ENCODE results near the gene NPIPB6.
A peak's percentile ranks its signal among the peaks of the same experiment; 100 is the strongest.

NPIPB6 gene

DNA sequence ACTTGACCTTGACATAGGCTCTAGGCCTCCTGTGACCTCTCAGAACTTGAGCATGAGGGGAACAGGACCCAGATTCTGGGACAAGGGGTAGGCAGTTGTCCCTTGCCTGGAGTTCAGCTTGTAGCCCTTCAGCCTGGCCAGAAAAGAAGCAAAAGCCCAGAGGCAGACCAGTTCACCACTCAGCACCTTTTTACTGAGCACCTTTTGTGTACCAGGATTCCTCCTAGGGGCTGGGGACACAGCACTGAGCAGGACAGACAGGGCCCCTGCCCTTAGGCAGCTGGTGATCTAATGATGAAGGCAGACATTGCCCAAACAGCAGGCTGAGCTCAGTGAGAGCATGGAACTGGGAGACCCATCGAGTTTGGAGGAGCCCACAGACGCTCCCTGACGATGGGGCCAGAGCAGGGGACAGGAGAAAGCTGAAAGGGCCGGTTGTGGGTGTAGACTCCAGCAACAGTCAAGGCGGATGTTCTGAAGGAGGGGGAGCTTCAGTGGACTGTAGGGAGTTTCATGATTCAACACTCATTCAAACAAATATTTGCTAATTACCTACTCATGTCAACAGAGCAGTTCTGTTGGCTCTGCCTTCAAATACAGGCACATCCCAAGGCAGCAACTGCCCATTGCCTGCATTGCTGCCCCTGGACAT lies 38.9 kb downstream of the NPIPB6 start:
- Histone ChIP-seq H3K4me3 (ENCODE audit: low read depth, low read length) (no peak overlapping the region), H3K9me3 (ENCODE audit: control insufficient read depth, insufficient read depth, low read depth, low read length) (no peaks in the 10 kb centered on the region), H3K4me1 (ENCODE audit: control insufficient read depth, insufficient read depth, low read length) (no peaks in the 10 kb centered on the region), H3K36me3 (ENCODE audit: control insufficient read depth in 2 of 2, insufficient read depth in 1 of 2, low read length in 2 of 2) (no peaks in the 10 kb centered on the region), H3K27ac (ENCODE audit: extremely low read depth, low read depth, low read length) (no peak overlapping the region)
- TF ChIP-seq ZFP37 (tag by site-specific recombination; IDR thresholded peaks at IDR 0.05): no peak
- no peak for TF ChIP-seq ZNF341 (tag by site-specific recombination; IDR thresholded peaks at IDR 0.05; ENCODE audit: low read depth)
- TF ChIP-seq, protein P1, sequence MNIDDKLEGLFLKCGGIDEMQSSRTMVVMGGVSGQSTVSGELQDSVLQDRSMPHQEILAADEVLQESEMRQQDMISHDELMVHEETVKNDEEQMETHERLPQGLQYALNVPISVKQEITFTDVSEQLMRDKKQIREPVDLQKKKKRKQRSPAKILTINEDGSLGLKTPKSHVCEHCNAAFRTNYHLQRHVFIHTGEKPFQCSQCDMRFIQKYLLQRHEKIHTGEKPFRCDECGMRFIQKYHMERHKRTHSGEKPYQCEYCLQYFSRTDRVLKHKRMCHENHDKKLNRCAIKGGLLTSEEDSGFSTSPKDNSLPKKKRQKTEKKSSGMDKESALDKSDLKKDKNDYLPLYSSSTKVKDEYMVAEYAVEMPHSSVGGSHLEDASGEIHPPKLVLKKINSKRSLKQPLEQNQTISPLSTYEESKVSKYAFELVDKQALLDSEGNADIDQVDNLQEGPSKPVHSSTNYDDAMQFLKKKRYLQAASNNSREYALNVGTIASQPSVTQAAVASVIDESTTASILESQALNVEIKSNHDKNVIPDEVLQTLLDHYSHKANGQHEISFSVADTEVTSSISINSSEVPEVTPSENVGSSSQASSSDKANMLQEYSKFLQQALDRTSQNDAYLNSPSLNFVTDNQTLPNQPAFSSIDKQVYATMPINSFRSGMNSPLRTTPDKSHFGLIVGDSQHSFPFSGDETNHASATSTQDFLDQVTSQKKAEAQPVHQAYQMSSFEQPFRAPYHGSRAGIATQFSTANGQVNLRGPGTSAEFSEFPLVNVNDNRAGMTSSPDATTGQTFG (tag by site-specific recombination; IDR thresholded peaks at IDR 0.05; ENCODE audit: borderline replicate concordance): no peak
- no peak for TF ChIP-seq ZNF544 (tag by site-specific recombination; IDR thresholded peaks at IDR 0.05)
- no peak for TF ChIP-seq ZNF777 (tag by site-specific recombination; IDR thresholded peaks at IDR 0.05; ENCODE audit: borderline replicate concordance)
- TF ChIP-seq ZNF366 (tag by site-specific recombination; conservative IDR thresholded peaks at IDR 0.05): no peak
- TF ChIP-seq ZNF529 (tag by site-specific recombination; IDR thresholded peaks at IDR 0.05; ENCODE audit: insufficient replicate concordance): no peak
- POLR2A ChIA-PET: no interaction called here
- CTCF ChIA-PET: interaction anchor here (0.6 to 2.4 kb wide), 5 partner anchors 8 to 1677 kb away, joined by 3 to 5 read pairs (median 4); no protein-coding TSS in a partner anchor

DNA sequence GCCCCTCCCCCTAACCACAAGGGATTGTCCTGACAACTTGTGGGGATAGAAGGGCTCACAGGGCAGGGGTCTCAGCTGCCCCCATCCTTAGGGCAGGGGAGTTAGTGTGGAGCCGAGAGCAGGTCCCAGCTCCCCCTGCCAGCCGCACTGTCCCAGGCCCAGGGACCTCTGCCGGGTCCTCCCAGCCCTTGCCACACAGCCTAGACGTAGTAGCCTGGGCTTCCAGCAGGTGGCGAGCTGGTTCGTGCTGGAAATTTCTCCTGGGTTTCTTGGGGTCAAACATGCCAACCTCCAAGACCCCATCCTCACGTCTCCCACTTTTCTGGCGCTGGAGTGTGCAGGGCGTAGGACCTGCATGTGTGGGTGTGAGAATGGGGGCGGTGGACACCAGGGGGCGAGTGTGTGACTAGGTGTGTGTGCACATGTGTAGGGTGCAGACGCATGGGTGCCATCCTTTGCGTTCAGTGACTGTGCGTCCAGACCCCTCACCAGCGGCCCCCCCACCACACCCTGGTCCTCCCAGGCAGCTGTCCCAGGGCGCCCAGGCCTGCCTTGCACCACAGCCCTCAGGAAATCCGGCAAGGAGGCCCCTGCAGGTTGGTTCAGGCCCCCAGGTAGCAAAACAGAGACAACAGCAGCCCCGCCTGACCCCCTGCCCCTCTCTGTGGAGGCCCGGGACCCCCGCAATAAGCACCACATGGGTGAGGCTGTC lies 41.5 kb downstream of the NPIPB6 start:
- ChIA-PET CTCF (interaction anchor here (0.5 to 11.7 kb wide), 16 partner anchors 10 to 349 kb away, joined by 3 to 125 read pairs (median 4); no protein-coding TSS in a partner anchor), POLR2A (interaction anchor here (0.6 kb wide), 1 partner anchor 13 kb away, joined by 4 read pairs; no protein-coding TSS in a partner anchor)
- Histone ChIP-seq H3K4me1 (ENCODE audit: control insufficient read depth, insufficient read depth, low read length) (no peaks in the 10 kb centered on the region), H3K4me3 (ENCODE audit: low read depth, low read length) (no peak overlapping the region), H3K36me3 (ENCODE audit: control insufficient read depth in 2 of 2, insufficient read depth in 1 of 2, low read length in 2 of 2) (peaks cover 0 to 10% of the 10 kb centered on the region in 2 experiments; a peak in 1 of 3 replicates), H3K27ac (ENCODE audit: extremely low read depth, low read depth, low read length) (no peak overlapping the region), H3K9me3 (ENCODE audit: control insufficient read depth, insufficient read depth, low read depth, low read length) (no peaks in the 10 kb centered on the region)
- no peak for TF ChIP-seq ZNF394 (tag by site-specific recombination; IDR thresholded peaks at IDR 0.05; ENCODE audit: borderline replicate concordance)
- TF ChIP-seq ZNF174 (tag by site-specific recombination; IDR thresholded peaks at IDR 0.05): no peak
- no peak for TF ChIP-seq HOXA7 (CRISPR knock-in tag; IDR thresholded peaks at IDR 0.05; ENCODE audit: borderline replicate concordance)
- no peak for TF ChIP-seq ZNF777 (tag by site-specific recombination; IDR thresholded peaks at IDR 0.05; ENCODE audit: borderline replicate concordance)
- TF ChIP-seq, protein P2, sequence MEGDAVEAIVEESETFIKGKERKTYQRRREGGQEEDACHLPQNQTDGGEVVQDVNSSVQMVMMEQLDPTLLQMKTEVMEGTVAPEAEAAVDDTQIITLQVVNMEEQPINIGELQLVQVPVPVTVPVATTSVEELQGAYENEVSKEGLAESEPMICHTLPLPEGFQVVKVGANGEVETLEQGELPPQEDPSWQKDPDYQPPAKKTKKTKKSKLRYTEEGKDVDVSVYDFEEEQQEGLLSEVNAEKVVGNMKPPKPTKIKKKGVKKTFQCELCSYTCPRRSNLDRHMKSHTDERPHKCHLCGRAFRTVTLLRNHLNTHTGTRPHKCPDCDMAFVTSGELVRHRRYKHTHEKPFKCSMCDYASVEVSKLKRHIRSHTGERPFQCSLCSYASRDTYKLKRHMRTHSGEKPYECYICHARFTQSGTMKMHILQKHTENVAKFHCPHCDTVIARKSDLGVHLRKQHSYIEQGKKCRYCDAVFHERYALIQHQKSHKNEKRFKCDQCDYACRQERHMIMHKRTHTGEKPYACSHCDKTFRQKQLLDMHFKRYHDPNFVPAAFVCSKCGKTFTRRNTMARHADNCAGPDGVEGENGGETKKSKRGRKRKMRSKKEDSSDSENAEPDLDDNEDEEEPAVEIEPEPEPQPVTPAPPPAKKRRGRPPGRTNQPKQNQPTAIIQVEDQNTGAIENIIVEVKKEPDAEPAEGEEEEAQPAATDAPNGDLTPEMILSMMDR (tag by site-specific recombination; IDR thresholded peaks at IDR 0.05): peak; percentile 89
- TF ChIP-seq ZNF585B (tag by site-specific recombination; IDR thresholded peaks at IDR 0.05): no peak
- no peak for TF ChIP-seq KLF8 (tag by site-specific recombination; IDR thresholded peaks at IDR 0.05)
- TF ChIP-seq ZNF548 (tag by site-specific recombination; IDR thresholded peaks at IDR 0.05): no peak
- TF ChIP-seq ZNF48 (tag by site-specific recombination; IDR thresholded peaks at IDR 0.05): no peak
- TF ChIP-seq YY2 (tag by site-specific recombination; IDR thresholded peaks at IDR 0.05): no peak
- no peak for TF ChIP-seq GLI4 (tag by site-specific recombination; IDR thresholded peaks at IDR 0.05)
- TF ChIP-seq ZNF792 (tag by site-specific recombination; IDR thresholded peaks at IDR 0.05): no peak
- TF ChIP-seq, protein P3, sequence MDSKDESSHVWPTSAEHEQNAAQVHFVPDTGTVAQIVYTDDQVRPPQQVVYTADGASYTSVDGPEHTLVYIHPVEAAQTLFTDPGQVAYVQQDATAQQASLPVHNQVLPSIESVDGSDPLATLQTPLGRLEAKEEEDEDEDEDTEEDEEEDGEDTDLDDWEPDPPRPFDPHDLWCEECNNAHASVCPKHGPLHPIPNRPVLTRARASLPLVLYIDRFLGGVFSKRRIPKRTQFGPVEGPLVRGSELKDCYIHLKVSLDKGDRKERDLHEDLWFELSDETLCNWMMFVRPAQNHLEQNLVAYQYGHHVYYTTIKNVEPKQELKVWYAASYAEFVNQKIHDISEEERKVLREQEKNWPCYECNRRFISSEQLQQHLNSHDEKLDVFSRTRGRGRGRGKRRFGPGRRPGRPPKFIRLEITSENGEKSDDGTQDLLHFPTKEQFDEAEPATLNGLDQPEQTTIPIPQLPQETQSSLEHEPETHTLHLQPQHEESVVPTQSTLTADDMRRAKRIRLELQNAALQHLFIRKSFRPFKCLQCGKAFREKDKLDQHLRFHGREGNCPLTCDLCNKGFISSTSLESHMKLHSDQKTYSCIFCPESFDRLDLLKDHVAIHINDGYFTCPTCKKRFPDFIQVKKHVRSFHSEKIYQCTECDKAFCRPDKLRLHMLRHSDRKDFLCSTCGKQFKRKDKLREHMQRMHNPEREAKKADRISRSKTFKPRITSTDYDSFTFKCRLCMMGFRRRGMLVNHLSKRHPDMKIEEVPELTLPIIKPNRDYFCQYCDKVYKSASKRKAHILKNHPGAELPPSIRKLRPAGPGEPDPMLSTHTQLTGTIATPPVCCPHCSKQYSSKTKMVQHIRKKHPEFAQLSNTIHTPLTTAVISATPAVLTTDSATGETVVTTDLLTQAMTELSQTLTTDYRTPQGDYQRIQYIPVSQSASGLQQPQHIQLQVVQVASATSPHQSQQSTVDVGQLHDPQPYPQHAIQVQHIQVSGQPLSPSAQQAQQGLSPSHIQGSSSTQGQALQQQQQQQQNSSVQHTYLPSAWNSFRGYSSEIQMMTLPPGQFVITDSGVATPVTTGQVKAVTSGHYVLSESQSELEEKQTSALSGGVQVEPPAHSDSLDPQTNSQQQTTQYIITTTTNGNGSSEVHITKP (tag by site-specific recombination; IDR thresholded peaks at IDR 0.05): peak; percentile 55; the same call in 1 of the 2 replicates
- TF ChIP-seq ZNF416 (tag by site-specific recombination; IDR thresholded peaks at IDR 0.05): no peak
- no peak for TF ChIP-seq MEIS1 (CRISPR knock-in tag; IDR thresholded peaks at IDR 0.05; ENCODE audit: borderline replicate concordance)
- TF ChIP-seq ZNF426 (tag by site-specific recombination; IDR thresholded peaks at IDR 0.05): no peak
- TF ChIP-seq ZNF76 (tag by site-specific recombination; IDR thresholded peaks at IDR 0.05; ENCODE audit: borderline replicate concordance, low read depth): no peak
- TF ChIP-seq, protein P4, sequence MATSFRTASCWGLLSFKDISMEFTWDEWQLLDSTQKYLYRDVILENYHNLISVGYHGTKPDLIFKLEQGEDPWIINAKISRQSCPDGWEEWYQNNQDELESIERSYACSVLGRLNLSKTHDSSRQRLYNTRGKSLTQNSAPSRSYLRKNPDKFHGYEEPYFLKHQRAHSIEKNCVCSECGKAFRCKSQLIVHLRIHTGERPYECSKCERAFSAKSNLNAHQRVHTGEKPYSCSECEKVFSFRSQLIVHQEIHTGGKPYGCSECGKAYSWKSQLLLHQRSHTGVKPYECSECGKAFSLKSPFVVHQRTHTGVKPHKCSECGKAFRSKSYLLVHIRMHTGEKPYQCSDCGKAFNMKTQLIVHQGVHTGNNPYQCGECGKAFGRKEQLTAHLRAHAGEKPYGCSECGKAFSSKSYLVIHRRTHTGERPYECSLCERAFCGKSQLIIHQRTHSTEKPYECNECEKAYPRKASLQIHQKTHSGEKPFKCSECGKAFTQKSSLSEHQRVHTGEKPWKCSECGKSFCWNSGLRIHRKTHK (tag by site-specific recombination; IDR thresholded peaks at IDR 0.05): no peak

All from HEK293 (cell line).